LNCAP (cell line): ENCODE measurements around the gene MAP2K3.

Experiments
- TF ChIP-seq, protein P1 (sequence below): fragments of 450-650 bp; IDR thresholded peaks from 2 replicates; pipeline ENCODE4 v1.5.1; 2017; ENCODE audit warnings: mild to moderate bottlenecking

The MAP2K3 gene

DNA sequence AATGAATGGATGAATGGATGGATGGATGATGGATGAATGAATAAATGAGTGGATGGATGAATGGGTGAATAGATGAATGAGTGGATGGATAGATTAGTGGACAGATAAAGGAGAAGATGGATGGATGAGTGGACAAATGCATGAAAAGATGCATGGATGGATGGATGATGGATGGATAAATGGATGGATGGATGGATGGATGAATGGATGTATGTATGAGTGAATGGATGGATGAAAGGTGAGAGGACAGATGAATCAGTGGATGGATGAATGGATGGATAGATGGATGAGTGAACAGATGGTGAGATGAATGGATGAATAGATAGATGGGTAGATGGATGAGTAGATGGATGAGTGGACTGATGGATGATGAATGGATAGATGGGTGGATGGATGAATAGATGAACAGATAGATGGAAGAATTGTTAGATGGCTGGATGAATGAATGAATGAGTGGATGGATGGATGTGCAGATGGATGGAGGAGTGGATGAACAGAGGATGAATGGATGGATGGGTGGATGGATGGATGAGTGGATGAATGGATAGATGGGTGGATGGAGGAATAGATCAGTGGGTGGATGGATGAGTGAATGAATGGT lies 77.9 kb downstream of the MAP2K3 start:
- TF ChIP-seq, protein P1, sequence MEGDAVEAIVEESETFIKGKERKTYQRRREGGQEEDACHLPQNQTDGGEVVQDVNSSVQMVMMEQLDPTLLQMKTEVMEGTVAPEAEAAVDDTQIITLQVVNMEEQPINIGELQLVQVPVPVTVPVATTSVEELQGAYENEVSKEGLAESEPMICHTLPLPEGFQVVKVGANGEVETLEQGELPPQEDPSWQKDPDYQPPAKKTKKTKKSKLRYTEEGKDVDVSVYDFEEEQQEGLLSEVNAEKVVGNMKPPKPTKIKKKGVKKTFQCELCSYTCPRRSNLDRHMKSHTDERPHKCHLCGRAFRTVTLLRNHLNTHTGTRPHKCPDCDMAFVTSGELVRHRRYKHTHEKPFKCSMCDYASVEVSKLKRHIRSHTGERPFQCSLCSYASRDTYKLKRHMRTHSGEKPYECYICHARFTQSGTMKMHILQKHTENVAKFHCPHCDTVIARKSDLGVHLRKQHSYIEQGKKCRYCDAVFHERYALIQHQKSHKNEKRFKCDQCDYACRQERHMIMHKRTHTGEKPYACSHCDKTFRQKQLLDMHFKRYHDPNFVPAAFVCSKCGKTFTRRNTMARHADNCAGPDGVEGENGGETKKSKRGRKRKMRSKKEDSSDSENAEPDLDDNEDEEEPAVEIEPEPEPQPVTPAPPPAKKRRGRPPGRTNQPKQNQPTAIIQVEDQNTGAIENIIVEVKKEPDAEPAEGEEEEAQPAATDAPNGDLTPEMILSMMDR, result no peak

DNA sequence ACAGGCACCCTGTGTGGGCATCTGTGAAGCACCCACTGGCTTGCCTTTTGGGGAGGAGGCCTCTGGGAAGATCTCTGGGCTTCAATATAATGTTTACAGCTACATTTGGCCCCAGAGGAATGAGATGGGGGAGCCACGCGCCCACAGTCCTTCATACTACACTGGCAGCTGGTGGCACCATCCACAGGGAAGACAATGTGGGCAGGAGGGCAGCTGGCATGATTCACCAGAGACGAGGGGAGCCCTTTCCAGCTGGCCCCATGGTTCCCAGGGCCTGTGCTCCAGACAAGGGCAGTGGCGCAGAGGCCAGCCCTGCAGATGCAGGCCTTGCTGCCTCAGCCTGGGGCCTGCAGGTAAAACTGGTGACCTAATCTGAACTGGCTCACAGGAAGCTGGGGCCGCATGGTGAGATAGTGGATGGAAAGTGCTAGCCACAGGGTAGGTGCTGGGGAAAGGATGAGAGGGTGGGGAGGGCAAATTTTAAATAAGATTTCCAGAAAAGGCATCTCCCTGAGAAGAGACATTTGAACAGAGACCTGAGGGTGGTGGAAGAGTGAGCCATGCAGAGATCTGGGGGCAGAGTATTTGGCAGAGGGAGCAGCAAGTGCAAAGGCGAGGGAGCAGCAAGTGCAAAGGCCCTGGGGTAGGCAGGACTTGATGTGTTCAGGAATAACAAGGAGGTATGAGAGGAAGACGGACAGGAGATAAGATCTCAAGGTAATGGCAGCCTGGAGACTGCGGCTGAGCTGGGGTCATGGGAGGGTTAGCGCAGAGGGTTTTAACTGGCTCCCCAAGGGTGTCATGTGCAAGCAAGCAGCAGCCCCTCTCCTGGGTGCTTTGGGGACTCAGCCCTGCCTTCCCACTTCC lies 79.5 kb downstream of the MAP2K3 start:
- TF ChIP-seq, protein P1, result no peak
